ENCODE results near the gene DNAJC5. TPM values are rescaled to one million over a fixed set of nuclear protein-coding genes. Genes with fewer than 3 reads are reported as not detected.

The DNAJC5 gene
- total RNA-seq, 1 donor from 2014 or later, result 57.9 TPM

DNA sequence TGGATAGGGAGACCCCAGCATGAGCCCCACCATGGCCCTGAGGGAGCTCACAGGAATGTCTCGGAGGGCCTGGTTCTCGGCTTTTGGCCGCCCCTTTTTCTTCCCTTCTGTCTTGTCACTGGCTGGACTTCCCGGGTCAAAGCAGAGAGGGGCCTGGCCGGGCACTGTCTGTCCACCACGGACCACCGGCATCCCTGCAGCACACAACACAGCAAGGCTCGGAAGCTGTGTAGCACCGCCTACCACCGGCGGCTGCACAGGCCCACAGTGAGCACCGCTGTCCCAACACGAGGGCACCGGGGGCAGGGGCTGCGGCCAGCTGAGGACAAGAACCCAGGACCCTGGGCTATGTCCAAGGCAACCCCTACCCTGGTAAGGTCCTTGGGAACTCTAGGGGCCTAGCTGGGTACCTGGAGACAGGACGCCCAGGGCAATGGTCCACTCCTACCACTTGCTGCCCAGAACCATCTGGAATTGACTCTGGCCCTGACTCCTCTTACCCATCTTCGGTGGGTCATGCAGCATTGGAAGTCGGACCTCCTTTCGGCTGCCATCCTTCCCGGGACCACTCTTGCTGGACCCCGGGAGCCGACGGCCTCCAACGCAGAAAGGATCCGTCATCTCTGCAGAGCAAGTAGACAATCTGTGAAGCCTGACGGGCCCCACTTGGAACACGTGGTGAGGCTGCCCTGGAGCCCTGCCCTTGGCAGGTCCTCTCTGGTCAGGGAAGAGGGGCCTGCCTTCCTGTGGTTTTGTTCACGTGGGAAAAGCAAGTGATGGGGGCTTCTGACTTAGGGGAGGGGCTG, 72.6 kb downstream of the DNAJC5 start:
- no peak overlapping the region for H3K27ac Mint-ChIP-seq (ENCODE audit: unreplicated experiment)
- H3K9me3 Mint-ChIP-seq (ENCODE audit: unreplicated experiment), result no peaks in the 10 kb centered on the region
- peaks cover 6% of the 10 kb centered on the region for H3K27me3 Mint-ChIP-seq (ENCODE audit: unreplicated experiment)
- H3K4me3 Mint-ChIP-seq (ENCODE audit: unreplicated experiment), result no peak overlapping the region
- TF ChIP-seq, protein P1, sequence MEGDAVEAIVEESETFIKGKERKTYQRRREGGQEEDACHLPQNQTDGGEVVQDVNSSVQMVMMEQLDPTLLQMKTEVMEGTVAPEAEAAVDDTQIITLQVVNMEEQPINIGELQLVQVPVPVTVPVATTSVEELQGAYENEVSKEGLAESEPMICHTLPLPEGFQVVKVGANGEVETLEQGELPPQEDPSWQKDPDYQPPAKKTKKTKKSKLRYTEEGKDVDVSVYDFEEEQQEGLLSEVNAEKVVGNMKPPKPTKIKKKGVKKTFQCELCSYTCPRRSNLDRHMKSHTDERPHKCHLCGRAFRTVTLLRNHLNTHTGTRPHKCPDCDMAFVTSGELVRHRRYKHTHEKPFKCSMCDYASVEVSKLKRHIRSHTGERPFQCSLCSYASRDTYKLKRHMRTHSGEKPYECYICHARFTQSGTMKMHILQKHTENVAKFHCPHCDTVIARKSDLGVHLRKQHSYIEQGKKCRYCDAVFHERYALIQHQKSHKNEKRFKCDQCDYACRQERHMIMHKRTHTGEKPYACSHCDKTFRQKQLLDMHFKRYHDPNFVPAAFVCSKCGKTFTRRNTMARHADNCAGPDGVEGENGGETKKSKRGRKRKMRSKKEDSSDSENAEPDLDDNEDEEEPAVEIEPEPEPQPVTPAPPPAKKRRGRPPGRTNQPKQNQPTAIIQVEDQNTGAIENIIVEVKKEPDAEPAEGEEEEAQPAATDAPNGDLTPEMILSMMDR (IDR thresholded peaks at IDR 0.05; ENCODE audit: partially characterized antibody, unreplicated experiment), result no peak
- DNase-seq, result peak; percentile 10
- no peaks in the 10 kb centered on the region for H3K36me3 Mint-ChIP-seq (ENCODE audit: unreplicated experiment)
- no peaks in the 10 kb centered on the region for H3K4me1 Mint-ChIP-seq (ENCODE audit: low read depth, unreplicated experiment)

DNA sequence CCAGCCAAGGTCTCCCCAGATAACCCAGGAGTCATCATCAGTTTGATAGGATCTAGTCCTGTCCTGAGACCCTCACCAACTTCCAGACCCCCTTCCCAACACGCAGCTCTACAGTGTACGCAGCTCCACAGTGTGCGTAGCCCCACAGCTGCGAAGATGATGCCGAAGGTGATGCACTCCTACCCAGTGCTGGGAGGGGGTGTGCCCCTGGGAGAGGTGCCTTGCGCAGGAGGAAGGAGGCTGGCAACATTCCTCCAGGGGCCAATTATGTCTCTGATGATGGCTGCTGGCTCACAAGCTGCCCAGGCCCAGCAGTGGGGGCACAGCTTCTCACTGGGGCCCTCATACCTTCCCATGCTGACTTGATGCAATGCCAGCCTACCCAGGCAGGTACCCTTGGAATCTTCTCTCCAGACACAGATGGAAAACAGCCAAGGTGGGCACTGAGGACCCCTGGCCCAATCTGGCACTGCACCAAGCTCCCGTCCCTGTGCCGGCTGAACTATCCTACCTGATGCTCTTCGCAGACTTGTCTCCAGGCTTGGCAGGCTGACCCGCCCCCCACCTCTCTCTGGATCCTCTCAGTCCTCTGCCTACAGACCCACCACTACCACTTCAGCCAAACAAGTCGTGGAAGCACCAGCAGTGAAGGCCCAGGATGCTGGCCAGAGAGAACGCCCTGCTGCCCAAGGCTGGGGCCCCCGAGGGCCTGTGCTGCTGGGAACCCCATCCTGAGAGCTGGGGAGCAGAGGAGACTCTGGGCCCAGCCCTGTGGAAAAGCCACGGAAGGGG, 73.4 kb downstream of the DNAJC5 start:
- Mint-ChIP-seq H3K9me3 (ENCODE audit: unreplicated experiment) (peaks cover under 1% of the 10 kb centered on the region), H3K27ac (ENCODE audit: unreplicated experiment) (no peak overlapping the region), H3K27me3 (ENCODE audit: unreplicated experiment) (peaks cover 7% of the 10 kb centered on the region), H3K36me3 (ENCODE audit: unreplicated experiment) (no peaks in the 10 kb centered on the region), H3K4me1 (ENCODE audit: low read depth, unreplicated experiment) (peaks cover 3% of the 10 kb centered on the region), H3K4me3 (ENCODE audit: unreplicated experiment) (peak overlapping the region; percentile 79)
- DNase-seq, result peak; percentile 10
- TF ChIP-seq, protein P1 (IDR thresholded peaks at IDR 0.05; ENCODE audit: partially characterized antibody, unreplicated experiment), result no peak

DNA sequence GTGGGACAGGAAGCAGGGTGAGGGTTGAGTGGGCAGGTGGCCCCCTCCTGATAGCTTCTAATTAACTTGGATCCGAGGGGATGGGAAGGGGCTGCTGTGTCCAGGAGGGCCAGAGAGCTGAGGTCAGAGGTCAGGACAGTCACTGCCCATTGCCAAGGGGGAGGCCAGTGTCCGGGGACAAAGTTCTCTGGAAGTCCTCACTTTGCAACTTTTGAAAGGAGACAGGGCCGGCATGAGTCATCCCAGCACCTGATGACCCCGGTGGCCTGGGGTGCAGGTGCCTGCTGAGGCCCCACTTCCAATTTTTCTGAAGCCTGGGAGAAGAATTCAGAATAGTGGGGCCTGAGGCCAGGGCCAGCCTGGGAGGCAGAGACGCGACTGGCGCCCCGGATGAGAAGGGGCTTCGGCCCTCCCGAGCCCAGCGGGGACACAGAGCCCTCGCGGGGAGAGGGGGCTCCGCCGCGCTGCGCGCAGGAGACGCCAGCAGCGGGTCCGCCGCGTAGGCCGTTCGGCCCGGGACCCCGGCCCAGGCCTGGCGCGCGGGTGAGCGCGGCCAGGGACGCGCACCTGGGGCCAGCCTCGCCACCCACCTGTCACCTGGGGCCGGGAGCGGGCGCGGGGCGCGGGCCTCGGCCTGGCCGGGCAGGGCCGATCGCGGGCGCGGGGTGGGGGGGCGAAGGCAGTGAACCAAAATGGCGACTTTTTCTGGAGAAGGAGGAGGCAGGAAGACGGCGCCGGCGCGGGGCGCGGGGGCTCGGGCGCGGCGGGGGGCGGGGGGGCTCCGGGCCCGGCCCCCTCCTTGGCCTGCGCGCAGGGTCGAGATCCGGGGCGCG, 74.2 kb downstream of the DNAJC5 start:
- Mint-ChIP-seq H3K27me3 (ENCODE audit: unreplicated experiment) (peaks cover 9% of the 10 kb centered on the region), H3K36me3 (ENCODE audit: unreplicated experiment) (no peaks in the 10 kb centered on the region), H3K27ac (ENCODE audit: unreplicated experiment) (no peak overlapping the region), H3K4me3 (ENCODE audit: unreplicated experiment) (peak overlapping the region; percentile 79), H3K4me1 (ENCODE audit: low read depth, unreplicated experiment) (peaks cover 5% of the 10 kb centered on the region), H3K9me3 (ENCODE audit: unreplicated experiment) (peaks cover 3% of the 10 kb centered on the region)
- peak; percentile 44 for DNase-seq
- TF ChIP-seq, protein P1 (IDR thresholded peaks at IDR 0.05; ENCODE audit: partially characterized antibody, unreplicated experiment), result no peak

DNA sequence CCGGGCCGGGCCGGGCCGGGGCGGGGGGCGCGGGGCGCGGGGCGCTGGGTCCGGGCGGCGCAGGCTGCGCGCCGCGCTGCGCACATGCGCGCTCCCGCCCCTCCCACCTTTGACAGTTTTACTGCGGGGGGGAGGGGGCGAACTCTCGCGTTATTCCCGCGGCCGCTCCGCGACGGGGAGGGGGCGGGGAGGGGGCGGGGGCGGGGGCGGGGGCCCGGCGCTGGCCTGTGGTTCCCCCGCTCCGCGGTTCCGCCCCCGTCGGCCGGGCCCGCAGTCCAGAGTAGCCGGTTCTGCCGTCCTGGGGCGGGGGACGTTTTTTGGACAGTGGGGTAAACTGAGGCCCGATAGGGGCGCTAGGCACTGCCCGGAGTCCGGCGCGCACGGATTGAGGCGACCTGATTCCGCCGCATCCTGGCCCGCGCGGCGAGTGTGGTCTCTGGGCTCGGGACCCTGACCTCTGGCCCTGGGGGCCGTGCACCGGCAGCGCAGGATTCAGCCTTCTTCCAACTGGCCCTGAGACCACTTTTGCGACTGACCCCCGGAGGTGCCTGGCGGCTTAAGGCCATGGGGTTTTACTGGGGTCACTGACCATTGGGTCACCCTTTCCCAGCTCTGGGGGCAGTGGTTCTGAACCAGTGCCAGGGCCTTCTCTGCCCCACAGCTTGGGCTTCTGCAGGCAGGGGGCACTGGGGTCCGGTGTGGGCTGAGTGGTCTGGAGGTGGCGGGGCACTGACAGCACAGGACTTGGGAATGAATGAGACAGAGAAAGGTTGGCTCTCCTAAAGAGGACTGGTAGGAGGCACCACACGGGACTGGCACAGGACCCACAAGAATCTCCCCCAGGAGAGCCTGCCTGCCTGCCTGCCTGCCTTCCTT, 75.2 kb downstream of the DNAJC5 start, which contains the start of gene ZNF512B:
ZNF512B (minus strand) TSS at position 93 of the 876 bp plus-strand sequence. CDS start 1,980 bp downstream, outside the sequence.
- Mint-ChIP-seq H3K36me3 (ENCODE audit: unreplicated experiment) (no peaks in the 10 kb centered on the region), H3K27me3 (ENCODE audit: unreplicated experiment) (peaks cover 9% of the 10 kb centered on the region), H3K4me3 (ENCODE audit: unreplicated experiment) (peak within 1 kb of the TSS; percentile 79), H3K9me3 (ENCODE audit: unreplicated experiment) (peaks cover 7% of the 10 kb centered on the region), H3K4me1 (ENCODE audit: low read depth, unreplicated experiment) (peaks cover 5% of the 10 kb centered on the region), H3K27ac (ENCODE audit: unreplicated experiment) (no peak within 1 kb of the TSS)
- TF ChIP-seq, protein P1 (IDR thresholded peaks at IDR 0.05; ENCODE audit: partially characterized antibody, unreplicated experiment), result no peak
- DNase-seq, result peak; percentile 78
